H1 (cell line): Measurements from ENCODE around the gene SLC6A3. TPM values are rescaled to one million over a fixed set of nuclear protein-coding genes. Genes with fewer than 3 reads are reported as not detected.

Experiments used
- BCL11A ChIP-seq, 2 experiments: IDR thresholded peaks; one replicate each; pipeline ENCODE4 v1.6.1; 2011; ENCODE audit warnings: low read depth in 2 of 2, low read length in 2 of 2, mild to moderate bottlenecking in 2 of 2
- BRCA1 ChIP-seq: IDR thresholded peaks from 2 replicates; pipeline ENCODE4 v1.6.1; 2012; ENCODE audit warnings: low read depth, low read length, improper control_type of control experiment
- CHD2 ChIP-seq: IDR thresholded peaks from 2 replicates; pipeline ENCODE4 v1.6.1; 2012; ENCODE audit warnings: low read length, improper control_type of control experiment
- FOSL1 ChIP-seq: IDR thresholded peaks from 2 replicates; pipeline ENCODE4 v1.6.1; 2011; ENCODE audit warnings: mild to moderate bottlenecking, low read depth, low read length, moderate library complexity; ENCODE audit not compliant: insufficient read depth
- KDM1A ChIP-seq: fragments of 200-600, 300-600 bp; sonication (generic); IDR thresholded peaks from 2 replicates; pipeline ENCODE4 v1.7.1; 2016; ENCODE audit warnings: mild to moderate bottlenecking, low read length, borderline replicate concordance
- NRF1 ChIP-seq: IDR thresholded peaks from 2 replicates; pipeline ENCODE4 v1.6.1; 2011; ENCODE audit warnings: mild to moderate bottlenecking, low read depth, low read length, improper control_type of control experiment
- POLR2AphosphoS5 ChIP-seq: IDR thresholded peaks from 2 replicates; pipeline ENCODE4 v1.6.1; 2011; ENCODE audit warnings: low read depth, low read length
- TAF1 ChIP-seq: IDR thresholded peaks from 2 replicates; pipeline ENCODE4 v1.6.1; 2011; ENCODE audit warnings: mild to moderate bottlenecking, low read depth, low read length
- YY1 ChIP-seq: IDR thresholded peaks from 2 replicates; pipeline ENCODE4 v1.6.1; 2011; ENCODE audit warnings: low read depth, mild to moderate bottlenecking, low read length
- ZNF274 ChIP-seq: IDR thresholded peaks from 2 replicates; pipeline ENCODE4 v1.7.0; 2012; ENCODE audit warnings: low read length, borderline replicate concordance; ENCODE audit errors: extremely low read depth
- polyA plus RNA-seq, 7 experiments: library from polyadenylated mRNA; depleted of rRNA in 3 of 7; stranded (reverse) in 5 of 7; unstranded in 2 of 7; fragments of >200 nt in 5 of 7; fragments of 200-250 nt in 2 of 7; gene quantifications; 1 replicate in 5 of 7; 2 replicates in 1 of 7; 4 replicates in 1 of 7; pipeline versions ENCODE4 v1.2.1 to v1.2.3, GENCODE V29; 2011 to 2013; ENCODE audit warnings: missing spikeins in 2 of 7, mixed read lengths in 2 of 7
- total RNA-seq: library from RNA; stranded (reverse); fragmentation: NEBNext Ultra II Directional; extraction: Animal tissue kit (Norgen Biotek cat#: 25700); gene quantifications from 2 replicates; pipeline ENCODE4 v1.2.1, GENCODE V29; 2021
- TF ChIP-seq, protein P1 (sequence below): fragments of 300-600 bp; sonication (generic); IDR thresholded peaks from 2 replicates; pipeline ENCODE4 v1.7.1; 2012; ENCODE audit warnings: low read length, moderate library complexity, mild to moderate bottlenecking, inconsistent platforms; ENCODE audit not compliant: insufficient replicate concordance

Gene SLC6A3
- total and polyA plus RNA-seq, 2 of the 8 experiments (the other 6 are each of a cell fraction or from before 2014, with no cell fraction given), result 0.48 to 0.91 TPM

DNA sequence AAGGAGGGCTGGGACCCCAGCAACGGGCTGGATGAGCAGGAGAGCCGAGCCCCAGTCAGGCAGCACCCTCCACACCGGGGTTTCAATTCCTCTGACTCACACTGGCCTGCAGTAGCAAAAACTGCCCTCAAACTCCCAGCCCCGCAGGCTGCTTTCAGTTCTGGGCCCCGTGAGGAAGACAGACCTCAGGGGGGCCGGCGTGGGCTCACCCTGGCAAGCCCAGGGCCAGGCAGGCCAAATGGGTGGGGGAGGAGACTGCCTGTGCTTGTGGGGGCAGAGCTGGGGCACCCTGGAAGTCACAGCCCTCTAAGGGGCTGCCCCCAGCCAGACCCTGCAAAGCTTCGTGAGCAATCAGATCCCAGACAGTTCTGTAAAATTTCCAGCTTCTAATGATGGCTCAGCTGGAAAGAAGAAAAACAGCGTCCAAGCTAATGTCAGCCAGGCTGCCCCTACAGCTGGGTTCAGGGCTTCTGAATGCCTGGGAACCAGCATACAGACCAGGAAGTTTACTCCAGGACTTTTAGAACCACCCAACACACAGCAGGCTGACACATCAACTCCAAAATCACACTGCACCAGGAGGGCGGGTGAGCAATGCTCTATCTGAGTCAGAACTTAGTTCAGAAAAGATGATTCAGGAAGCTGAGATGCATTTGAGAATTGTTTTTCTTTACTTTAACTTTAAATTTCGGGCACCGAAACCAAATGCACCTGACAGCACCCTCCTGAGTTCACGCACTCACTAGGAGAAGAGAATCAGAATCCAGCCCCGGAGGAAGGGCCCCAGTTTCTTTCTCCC, 43.8 kb upstream of the SLC6A3 start (continued):
- TF ChIP-seq, protein P1, sequence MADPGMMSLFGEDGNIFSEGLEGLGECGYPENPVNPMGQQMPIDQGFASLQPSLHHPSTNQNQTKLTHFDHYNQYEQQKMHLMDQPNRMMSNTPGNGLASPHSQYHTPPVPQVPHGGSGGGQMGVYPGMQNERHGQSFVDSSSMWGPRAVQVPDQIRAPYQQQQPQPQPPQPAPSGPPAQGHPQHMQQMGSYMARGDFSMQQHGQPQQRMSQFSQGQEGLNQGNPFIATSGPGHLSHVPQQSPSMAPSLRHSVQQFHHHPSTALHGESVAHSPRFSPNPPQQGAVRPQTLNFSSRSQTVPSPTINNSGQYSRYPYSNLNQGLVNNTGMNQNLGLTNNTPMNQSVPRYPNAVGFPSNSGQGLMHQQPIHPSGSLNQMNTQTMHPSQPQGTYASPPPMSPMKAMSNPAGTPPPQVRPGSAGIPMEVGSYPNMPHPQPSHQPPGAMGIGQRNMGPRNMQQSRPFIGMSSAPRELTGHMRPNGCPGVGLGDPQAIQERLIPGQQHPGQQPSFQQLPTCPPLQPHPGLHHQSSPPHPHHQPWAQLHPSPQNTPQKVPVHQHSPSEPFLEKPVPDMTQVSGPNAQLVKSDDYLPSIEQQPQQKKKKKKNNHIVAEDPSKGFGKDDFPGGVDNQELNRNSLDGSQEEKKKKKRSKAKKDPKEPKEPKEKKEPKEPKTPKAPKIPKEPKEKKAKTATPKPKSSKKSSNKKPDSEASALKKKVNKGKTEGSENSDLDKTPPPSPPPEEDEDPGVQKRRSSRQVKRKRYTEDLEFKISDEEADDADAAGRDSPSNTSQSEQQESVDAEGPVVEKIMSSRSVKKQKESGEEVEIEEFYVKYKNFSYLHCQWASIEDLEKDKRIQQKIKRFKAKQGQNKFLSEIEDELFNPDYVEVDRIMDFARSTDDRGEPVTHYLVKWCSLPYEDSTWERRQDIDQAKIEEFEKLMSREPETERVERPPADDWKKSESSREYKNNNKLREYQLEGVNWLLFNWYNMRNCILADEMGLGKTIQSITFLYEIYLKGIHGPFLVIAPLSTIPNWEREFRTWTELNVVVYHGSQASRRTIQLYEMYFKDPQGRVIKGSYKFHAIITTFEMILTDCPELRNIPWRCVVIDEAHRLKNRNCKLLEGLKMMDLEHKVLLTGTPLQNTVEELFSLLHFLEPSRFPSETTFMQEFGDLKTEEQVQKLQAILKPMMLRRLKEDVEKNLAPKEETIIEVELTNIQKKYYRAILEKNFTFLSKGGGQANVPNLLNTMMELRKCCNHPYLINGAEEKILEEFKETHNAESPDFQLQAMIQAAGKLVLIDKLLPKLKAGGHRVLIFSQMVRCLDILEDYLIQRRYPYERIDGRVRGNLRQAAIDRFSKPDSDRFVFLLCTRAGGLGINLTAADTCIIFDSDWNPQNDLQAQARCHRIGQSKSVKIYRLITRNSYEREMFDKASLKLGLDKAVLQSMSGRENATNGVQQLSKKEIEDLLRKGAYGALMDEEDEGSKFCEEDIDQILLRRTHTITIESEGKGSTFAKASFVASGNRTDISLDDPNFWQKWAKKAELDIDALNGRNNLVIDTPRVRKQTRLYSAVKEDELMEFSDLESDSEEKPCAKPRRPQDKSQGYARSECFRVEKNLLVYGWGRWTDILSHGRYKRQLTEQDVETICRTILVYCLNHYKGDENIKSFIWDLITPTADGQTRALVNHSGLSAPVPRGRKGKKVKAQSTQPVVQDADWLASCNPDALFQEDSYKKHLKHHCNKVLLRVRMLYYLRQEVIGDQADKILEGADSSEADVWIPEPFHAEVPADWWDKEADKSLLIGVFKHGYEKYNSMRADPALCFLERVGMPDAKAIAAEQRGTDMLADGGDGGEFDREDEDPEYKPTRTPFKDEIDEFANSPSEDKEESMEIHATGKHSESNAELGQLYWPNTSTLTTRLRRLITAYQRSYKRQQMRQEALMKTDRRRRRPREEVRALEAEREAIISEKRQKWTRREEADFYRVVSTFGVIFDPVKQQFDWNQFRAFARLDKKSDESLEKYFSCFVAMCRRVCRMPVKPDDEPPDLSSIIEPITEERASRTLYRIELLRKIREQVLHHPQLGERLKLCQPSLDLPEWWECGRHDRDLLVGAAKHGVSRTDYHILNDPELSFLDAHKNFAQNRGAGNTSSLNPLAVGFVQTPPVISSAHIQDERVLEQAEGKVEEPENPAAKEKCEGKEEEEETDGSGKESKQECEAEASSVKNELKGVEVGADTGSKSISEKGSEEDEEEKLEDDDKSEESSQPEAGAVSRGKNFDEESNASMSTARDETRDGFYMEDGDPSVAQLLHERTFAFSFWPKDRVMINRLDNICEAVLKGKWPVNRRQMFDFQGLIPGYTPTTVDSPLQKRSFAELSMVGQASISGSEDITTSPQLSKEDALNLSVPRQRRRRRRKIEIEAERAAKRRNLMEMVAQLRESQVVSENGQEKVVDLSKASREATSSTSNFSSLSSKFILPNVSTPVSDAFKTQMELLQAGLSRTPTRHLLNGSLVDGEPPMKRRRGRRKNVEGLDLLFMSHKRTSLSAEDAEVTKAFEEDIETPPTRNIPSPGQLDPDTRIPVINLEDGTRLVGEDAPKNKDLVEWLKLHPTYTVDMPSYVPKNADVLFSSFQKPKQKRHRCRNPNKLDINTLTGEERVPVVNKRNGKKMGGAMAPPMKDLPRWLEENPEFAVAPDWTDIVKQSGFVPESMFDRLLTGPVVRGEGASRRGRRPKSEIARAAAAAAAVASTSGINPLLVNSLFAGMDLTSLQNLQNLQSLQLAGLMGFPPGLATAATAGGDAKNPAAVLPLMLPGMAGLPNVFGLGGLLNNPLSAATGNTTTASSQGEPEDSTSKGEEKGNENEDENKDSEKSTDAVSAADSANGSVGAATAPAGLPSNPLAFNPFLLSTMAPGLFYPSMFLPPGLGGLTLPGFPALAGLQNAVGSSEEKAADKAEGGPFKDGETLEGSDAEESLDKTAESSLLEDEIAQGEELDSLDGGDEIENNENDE, result no peak
- TF ChIP-seq FOSL1 (no peak), NRF1 (no peak), KDM1A (no peak), ZNF274 (no peak), POLR2AphosphoS5 (no peak), BCL11A (IDR thresholded peaks at IDR 0.05; ENCODE audit: low read depth in 2 of 2, low read length in 2 of 2) (no peak), YY1 (no peak), CHD2 (no peak), TAF1 (no peak), BRCA1 (no peak)
